K562 (cell line): ENCODE measurements around the gene PACS2. TPM values are rescaled to one million over a fixed set of nuclear protein-coding genes. Genes with fewer than 3 reads are reported as not detected.

Experiments used
- CHD2 ChIP-seq: IDR thresholded peaks from 2 replicates; pipeline ENCODE4 v1.6.1; 2011; ENCODE audit warnings: low read depth, low read length
- HCFC1 ChIP-seq: IDR thresholded peaks from 2 replicates; pipeline ENCODE4 v1.6.1; 2012; ENCODE audit warnings: low read depth, low read length, improper control_type of control experiment
- LCOR ChIP-seq: sonication (generic); formaldehyde crosslinking; IDR thresholded peaks from 2 replicates; pipeline ENCODE4 v1.8.0; 2022; ENCODE audit warnings: mild to moderate bottlenecking, missing genetic modification reagents
- PYGO2 ChIP-seq: fragments of 450-650 bp; IDR thresholded peaks from 2 replicates; pipeline ENCODE4 v1.6.1; 2016; ENCODE audit warnings: mild to moderate bottlenecking, missing genetic modification characterization, moderate library complexity, missing compliant biosample characterization
- SAFB ChIP-seq: fragments of 200-400 bp; formaldehyde crosslinking; IDR thresholded peaks from 2 replicates; pipeline ENCODE4 v1.6.1; 2017; ENCODE audit warnings: low read depth, low read length, borderline replicate concordance
- SNAPC5 ChIP-seq: fragments of 250-450 bp; sonication (Bioruptor Pico); IDR thresholded peaks from 2 replicates; pipeline ENCODE4 v1.8.0; 2021; ENCODE audit warnings: moderate library complexity, mild to moderate bottlenecking, inconsistent platforms
- SRSF1 ChIP-seq: fragments of 200-400 bp; formaldehyde crosslinking; IDR thresholded peaks from 2 replicates; pipeline ENCODE4 v1.6.1; 2017; ENCODE audit warnings: mild to moderate bottlenecking, low read depth, low read length, moderate library complexity
- TCF7L2 ChIP-seq: fragments of 150-350 bp; IDR thresholded peaks from 2 replicates; pipeline ENCODE4 v1.6.1; 2016; ENCODE audit warnings: low read depth, mild to moderate bottlenecking, low read length, moderate library complexity
- XRCC5 ChIP-seq: fragments of 200-400 bp; formaldehyde crosslinking; IDR thresholded peaks from 2 replicates; pipeline ENCODE4 v1.6.1; 2017; ENCODE audit warnings: low read depth, mild to moderate bottlenecking, low read length
- ZNF253 ChIP-seq: fragments of 250-450 bp; sonication (Bioruptor Pico); conservative IDR thresholded peaks from 2 replicates; pipeline ENCODE4 v1.6.1; 2021; ENCODE audit warnings: mild to moderate bottlenecking
- ZNF655 ChIP-seq: fragments of 250-450 bp; sonication (Bioruptor Pico); IDR thresholded peaks from 2 replicates; pipeline ENCODE4 v1.5.0; 2021
- ZNF76 ChIP-seq: fragments of 250-450 bp; sonication (Bioruptor Pico); IDR thresholded peaks from 2 replicates; pipeline ENCODE4 v1.4.0; 2020; ENCODE audit warnings: mild to moderate bottlenecking, moderate library complexity, borderline replicate concordance
- polyA plus RNA-seq, 8 experiments: library from polyadenylated mRNA; depleted of rRNA in 4 of 8; stranded (reverse) in 5 of 8; unstranded in 3 of 8; fragments of >200 nt; fragmentation: Nextera tagmentation in 2 of 8; fragmentation: Illumina TruSeq in 1 of 8; extraction: Ambion mirVana in 2 of 8; extraction: Trizol in 1 of 8; gene quantifications; 2 replicates each; pipeline versions ENCODE4 v1.2.1 to v1.2.3, GENCODE V29; 2011 to 2014; ENCODE audit warnings: inconsistent platforms in 1 of 8, missing spikeins in 1 of 8
- total RNA-seq, 7 experiments: library from RNA; depleted of rRNA in 6 of 7; stranded (reverse); fragments of >200 nt in 6 of 7; fragmentation: Illumina TruSeq in 2 of 7; extraction: Trizol in 2 of 7; gene quantifications; 2 replicates each; pipeline versions ENCODE4 v1.2.1 to v1.2.3, GENCODE V29; 2011 to 2021; ENCODE audit warnings: low replicate concordance in 1 of 7
- TF ChIP-seq, protein P1 (sequence below): sonication (generic); formaldehyde crosslinking; IDR thresholded peaks from 2 replicates; pipeline ENCODE4 v1.8.0; 2022; ENCODE audit warnings: mild to moderate bottlenecking, missing genetic modification reagents
- TF ChIP-seq, protein P2 (sequence below), 2 experiments: fragments of 450-650 bp in 1 of 2; sonication (generic) in 1 of 2; formaldehyde crosslinking in 1 of 2; IDR thresholded peaks; 2 replicates each; pipeline versions ENCODE4 v1.7.1 to v1.9.0; 2016 to 2022; ENCODE audit warnings: inconsistent platforms in 1 of 2, mild to moderate bottlenecking in 1 of 2, missing genetic modification reagents in 1 of 2

Gene PACS2
- total and polyA plus RNA-seq, 9 of the 15 experiments (the other 6 are each of a cell fraction or from before 2014, with no cell fraction given): 0.11 to 20.8 (median 9.9) TPM

GRCh38 chr14:105414456-105415371 lies 100.2 kb downstream of the PACS2 start (continued):
- TF ChIP-seq ZNF76 (CRISPR knock-in tag) (no peak), CHD2 (no peak), HCFC1 (peak; percentile 82), TCF7L2 (no peak), ZNF253 (CRISPR knock-in tag) (no peak), XRCC5 (no peak), LCOR (no peak), ZNF655 (CRISPR knock-in tag) (no peak), SAFB (peak; percentile 63), SNAPC5 (CRISPR knock-in tag) (no peak), PYGO2 (tag) (no peak), SRSF1 (no peak)
- TF ChIP-seq, protein P1, sequence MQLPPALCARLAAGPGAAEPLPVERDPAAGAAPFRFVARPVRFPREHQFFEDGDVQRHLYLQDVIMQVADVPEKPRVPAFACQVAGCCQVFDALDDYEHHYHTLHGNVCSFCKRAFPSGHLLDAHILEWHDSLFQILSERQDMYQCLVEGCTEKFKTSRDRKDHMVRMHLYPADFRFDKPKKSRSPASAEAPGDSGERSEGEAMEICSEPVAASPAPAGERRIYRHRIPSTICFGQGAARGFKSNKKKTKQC (CRISPR knock-in tag): no peak; the same call in 1 of the 2 replicates
- TF ChIP-seq, protein P2, sequence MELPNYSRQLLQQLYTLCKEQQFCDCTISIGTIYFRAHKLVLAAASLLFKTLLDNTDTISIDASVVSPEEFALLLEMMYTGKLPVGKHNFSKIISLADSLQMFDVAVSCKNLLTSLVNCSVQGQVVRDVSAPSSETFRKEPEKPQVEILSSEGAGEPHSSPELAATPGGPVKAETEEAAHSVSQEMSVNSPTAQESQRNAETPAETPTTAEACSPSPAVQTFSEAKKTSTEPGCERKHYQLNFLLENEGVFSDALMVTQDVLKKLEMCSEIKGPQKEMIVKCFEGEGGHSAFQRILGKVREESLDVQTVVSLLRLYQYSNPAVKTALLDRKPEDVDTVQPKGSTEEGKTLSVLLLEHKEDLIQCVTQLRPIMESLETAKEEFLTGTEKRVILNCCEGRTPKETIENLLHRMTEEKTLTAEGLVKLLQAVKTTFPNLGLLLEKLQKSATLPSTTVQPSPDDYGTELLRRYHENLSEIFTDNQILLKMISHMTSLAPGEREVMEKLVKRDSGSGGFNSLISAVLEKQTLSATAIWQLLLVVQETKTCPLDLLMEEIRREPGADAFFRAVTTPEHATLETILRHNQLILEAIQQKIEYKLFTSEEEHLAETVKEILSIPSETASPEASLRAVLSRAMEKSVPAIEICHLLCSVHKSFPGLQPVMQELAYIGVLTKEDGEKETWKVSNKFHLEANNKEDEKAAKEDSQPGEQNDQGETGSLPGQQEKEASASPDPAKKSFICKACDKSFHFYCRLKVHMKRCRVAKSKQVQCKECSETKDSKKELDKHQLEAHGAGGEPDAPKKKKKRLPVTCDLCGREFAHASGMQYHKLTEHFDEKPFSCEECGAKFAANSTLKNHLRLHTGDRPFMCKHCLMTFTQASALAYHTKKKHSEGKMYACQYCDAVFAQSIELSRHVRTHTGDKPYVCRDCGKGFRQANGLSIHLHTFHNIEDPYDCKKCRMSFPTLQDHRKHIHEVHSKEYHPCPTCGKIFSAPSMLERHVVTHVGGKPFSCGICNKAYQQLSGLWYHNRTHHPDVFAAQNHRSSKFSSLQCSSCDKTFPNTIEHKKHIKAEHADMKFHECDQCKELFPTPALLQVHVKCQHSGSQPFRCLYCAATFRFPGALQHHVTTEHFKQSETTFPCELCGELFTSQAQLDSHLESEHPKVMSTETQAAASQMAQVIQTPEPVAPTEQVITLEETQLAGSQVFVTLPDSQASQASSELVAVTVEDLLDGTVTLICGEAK (IDR thresholded peaks at IDR 0.05): no peak
- TF ChIP-seq, protein P2 (CRISPR knock-in tag; IDR thresholded peaks at IDR 0.05): no peak
